ENCODE measurements around the gene KCNT2. TPM values are rescaled to one million over a fixed set of nuclear protein-coding genes. Genes with fewer than 3 reads are reported as not detected.
"Not testable (repeated sequence)": the region's sequence is repeated elsewhere in the genome, so short reads cannot be mapped to it uniquely, and the experiment has no call there.

Gene KCNT2
- total and polyA plus RNA-seq, 8 donors = 2.7 to 6.8 (median 5.1) TPM

DNA sequence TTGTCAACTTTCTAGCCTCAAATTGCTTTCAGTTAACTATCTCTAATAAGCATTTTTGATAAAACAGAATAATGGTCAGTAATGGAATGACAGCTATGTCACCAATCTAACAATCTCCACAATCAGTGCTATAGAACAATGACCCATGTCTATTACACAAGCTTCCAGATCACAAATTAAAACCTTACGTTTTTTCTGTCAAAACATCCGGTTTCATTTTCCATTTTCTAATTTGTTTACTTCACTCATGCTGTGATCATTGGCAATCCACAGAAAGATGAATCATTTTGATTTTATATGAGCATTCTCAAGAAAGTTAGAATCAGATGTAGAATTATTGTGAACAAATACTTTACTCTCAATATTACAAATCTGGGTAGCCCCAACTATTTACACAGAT is 80.3 kb downstream of the KCNT2 start:
- H3K9me3 ChIP-seq = no peaks in the 10 kb centered on the region
- H3K4me1 ChIP-seq = no peaks in the 10 kb centered on the region
- no peak for DNase-seq
- H3K27me3 ChIP-seq = no peaks in the 10 kb centered on the region
- no peak overlapping the region for H3K4me3 ChIP-seq
- H3K27ac ChIP-seq = no peak overlapping the region
- no peaks in the 10 kb centered on the region for H3K36me3 ChIP-seq
- ATAC-seq = no peak
- intact Hi-C loops (cut with DNase I) = no loop called here
- no peak for TF ChIP-seq CTCF (IDR thresholded peaks at IDR 0.05)

DNA sequence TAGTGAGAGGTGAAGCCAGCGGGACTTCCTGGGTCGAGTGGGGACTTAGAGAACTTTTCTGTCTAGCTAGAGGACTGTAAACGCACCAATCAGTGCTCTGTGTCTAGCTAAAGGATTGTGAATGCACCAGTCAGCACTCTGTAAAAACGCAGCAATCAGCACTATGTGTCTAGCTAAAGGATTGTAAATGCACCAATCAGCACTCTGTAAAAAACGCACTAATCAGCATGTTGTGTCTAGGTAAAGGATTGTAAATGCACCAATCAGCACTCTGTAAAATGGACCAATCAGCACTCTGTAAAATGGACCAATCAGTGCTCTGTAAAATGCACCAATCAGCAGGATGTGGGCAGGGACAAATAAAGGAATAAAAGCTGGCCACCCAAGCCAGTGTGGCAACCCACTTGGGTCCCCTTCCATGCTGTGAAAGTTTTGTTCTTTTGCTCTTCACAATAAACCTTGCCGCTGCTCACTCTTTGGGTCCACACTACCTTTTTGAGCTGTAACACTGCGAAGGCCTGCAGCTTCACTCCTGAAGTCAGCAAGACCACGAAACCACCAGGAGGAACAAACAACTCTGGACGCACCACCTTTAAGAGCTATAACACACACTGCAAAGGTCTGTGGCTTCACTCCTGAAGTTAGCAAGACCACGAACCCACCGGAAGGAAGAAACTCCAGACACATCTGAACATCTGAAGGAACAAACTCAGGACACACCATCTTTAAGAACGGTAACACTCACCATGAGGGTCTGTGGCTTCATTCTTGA is 85.5 kb downstream of the KCNT2 start:
- intact Hi-C loops (cut with DNase I); H3K36me3 ChIP-seq; H3K27ac ChIP-seq; ATAC-seq; DNase-seq; H3K4me1 ChIP-seq; H3K4me3 ChIP-seq; H3K27me3 ChIP-seq: not testable (repeated sequence)
- peaks cover 0 to 11% of the 10 kb centered on the region in 2 donors for H3K9me3 ChIP-seq

DNA sequence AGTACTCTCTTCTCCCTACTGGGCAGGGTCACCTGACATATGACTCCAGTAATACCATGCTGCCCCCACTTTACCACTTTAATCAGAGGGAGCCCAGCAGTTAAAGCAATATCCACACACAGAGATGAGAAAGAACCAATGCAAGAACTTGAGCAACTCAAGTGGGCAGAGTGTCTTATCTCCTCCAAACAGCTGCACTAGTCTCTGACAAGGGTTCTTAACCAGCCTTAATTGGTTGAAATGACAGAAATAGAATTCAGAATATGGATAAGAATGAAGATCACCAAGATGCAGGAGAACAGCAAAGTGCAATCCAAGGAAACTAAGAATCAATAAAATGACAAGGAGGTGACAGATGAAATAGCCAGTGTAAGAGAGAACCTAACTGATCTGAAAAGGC is 91.0 kb downstream of the KCNT2 start:
- intact Hi-C loops (cut with DNase I) = no loop called here
- no peak for DNase-seq

DNA sequence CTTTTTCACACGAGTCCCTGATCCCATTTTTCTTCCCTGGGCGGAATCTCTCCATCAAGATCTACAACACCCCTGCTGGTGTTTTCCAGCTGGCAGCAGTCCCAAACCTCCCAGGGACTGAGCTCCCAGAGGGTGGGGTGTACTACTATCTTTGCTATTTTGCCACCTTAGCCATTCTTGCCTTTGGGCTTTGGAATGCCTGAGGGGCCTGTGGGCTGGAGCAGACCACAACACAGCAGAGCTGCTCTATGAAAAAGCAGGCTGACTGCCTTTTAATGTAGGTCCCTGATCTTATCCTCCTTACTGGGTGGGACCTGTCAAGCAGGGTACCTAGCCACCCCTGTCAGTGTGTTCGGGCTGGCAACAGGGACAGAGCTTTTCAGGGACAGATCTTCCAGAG is 91.9 kb downstream of the KCNT2 start:
- ATAC-seq = no peak
- H3K4me3 ChIP-seq = no peak overlapping the region
- no peaks in the 10 kb centered on the region for H3K4me1 ChIP-seq
- no peak for TF ChIP-seq CTCF (IDR thresholded peaks at IDR 0.05)
- no peaks in the 10 kb centered on the region for H3K36me3 ChIP-seq
- no peak overlapping the region for H3K27ac ChIP-seq
- intact Hi-C loops (cut with DNase I) = no loop called here
- no peak for DNase-seq
- H3K27me3 ChIP-seq = no peaks in the 10 kb centered on the region
- H3K9me3 ChIP-seq = peaks cover 0 to 9% of the 10 kb centered on the region in 2 donors

More for the DNA sequence above, 91.0 kb downstream of the KCNT2 start:
- Histone ChIP-seq H3K27me3 (no peaks in the 10 kb centered on the region), H3K36me3 (no peaks in the 10 kb centered on the region), H3K4me3 (no peak overlapping the region), H3K9me3 (peaks cover 0 to 12% of the 10 kb centered on the region in 2 donors), H3K27ac (no peak overlapping the region), H3K4me1 (no peaks in the 10 kb centered on the region)
- TF ChIP-seq CTCF (IDR thresholded peaks at IDR 0.05) = no peak
- no peak for ATAC-seq

DNA sequence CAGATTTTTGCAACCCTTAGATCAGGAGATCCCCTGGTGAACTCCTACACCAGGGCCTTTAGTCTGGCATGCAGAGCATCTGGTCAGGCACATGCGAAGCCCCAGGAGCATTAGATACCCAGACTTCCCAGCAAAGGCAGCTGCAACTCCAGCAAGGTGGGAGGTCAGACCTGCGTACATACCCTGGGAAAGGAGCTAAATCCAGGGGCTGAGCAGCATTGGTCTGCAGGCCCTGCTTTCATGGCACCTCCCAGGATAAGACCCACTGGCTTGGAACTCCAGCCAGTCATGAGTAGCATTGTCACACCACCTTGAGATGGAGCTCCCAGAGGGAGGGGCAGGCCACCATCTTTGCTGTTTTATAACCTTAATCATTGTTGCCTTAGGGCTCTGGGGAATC is 92.3 kb downstream of the KCNT2 start:
- Histone ChIP-seq H3K4me3 (no peak overlapping the region), H3K9me3 (peaks cover 0 to 9% of the 10 kb centered on the region in 2 donors), H3K27ac (no peak overlapping the region), H3K4me1 (no peaks in the 10 kb centered on the region), H3K36me3 (no peaks in the 10 kb centered on the region), H3K27me3 (no peaks in the 10 kb centered on the region)
- intact Hi-C loops (cut with DNase I) = no loop called here
- TF ChIP-seq CTCF (IDR thresholded peaks at IDR 0.05) = no peak
- no peak for DNase-seq
- ATAC-seq = no peak

- Histone ChIP-seq H3K4me1 (no peaks in the 10 kb centered on the region), H3K36me3 (no peaks in the 10 kb centered on the region), H3K4me3 (no peak overlapping the region), H3K27me3 (no peaks in the 10 kb centered on the region), H3K9me3 (peaks cover 0 to 9% of the 10 kb centered on the region in 2 donors), H3K27ac (no peak overlapping the region)
- peak in 1 of 4 donors; percentile 26 for DNase-seq
- ATAC-seq = no peak
- TF ChIP-seq CTCF (IDR thresholded peaks at IDR 0.05) = no peak
- intact Hi-C loops (cut with DNase I) = no loop called here
Measured at GRCh38 chr1:196513821-196514220, 94.4 kb downstream of the KCNT2 start.

All from left lung (tissue), 10 donors.